Progenitor cell of endocrine pancreas (in vitro differentiated cells): ENCODE data around the gene CYBA. TPM values are rescaled to one million over a fixed set of nuclear protein-coding genes. Genes with fewer than 3 reads are reported as not detected.

Experiments
- DNase-seq: peaks from one replicate; pipeline ENCODE4 v3.0.0; 2021; ENCODE audit warnings: low spot score; ENCODE audit not compliant: unreplicated experiment
- H3K27ac Mint-ChIP-seq: 2 replicates; pipeline ENCODE4 v1.8.0; 2021; ENCODE audit warnings: mild to moderate bottlenecking, moderate library complexity, mixed read lengths
- H3K27me3 Mint-ChIP-seq: 2 replicates; pipeline ENCODE4 v1.8.0; 2021; ENCODE audit warnings: mixed read lengths
- H3K36me3 Mint-ChIP-seq: 2 replicates; pipeline ENCODE4 v1.8.0; 2022; ENCODE audit warnings: mixed read lengths; ENCODE audit not compliant: insufficient read depth
- H3K4me1 Mint-ChIP-seq: 2 replicates; pipeline ENCODE4 v1.8.0; 2021; ENCODE audit warnings: low read depth, mixed read lengths
- H3K4me3 Mint-ChIP-seq: 2 replicates; pipeline ENCODE4 v1.8.0; 2021; ENCODE audit warnings: low read depth, mild to moderate bottlenecking, moderate library complexity, mixed read lengths
- H3K9me3 Mint-ChIP-seq: 2 replicates; pipeline ENCODE4 v1.8.0; 2021; ENCODE audit warnings: low read depth, mixed read lengths
- CTCF ChIP-seq: fragments of 200-600 bp; sonication (generic); IDR thresholded peaks from one replicate; pipeline ENCODE4 v1.5.0; 2021; ENCODE audit warnings: antibody characterized with exemption, mild to moderate bottlenecking; ENCODE audit not compliant: unreplicated experiment
- total RNA-seq: library from RNA; stranded (reverse); gene quantifications from 2 replicates; pipeline ENCODE4 v1.2.1, GENCODE V29; 2021

Gene CYBA
- total RNA-seq, 1 donor from 2014 or later, result 111 TPM

GRCh38 chr16:88634141-88634993 lies 16.5 kb downstream of the CYBA start:
- TF ChIP-seq CTCF, result no peak
- no peak for DNase-seq
- no peaks in the 10 kb centered on the region for H3K4me1 Mint-ChIP-seq
- H3K4me3 Mint-ChIP-seq, result peak overlapping the region; percentile 16
- no peak overlapping the region for H3K27ac Mint-ChIP-seq
- H3K36me3 Mint-ChIP-seq, result peaks cover 6% of the 10 kb centered on the region
- H3K9me3 Mint-ChIP-seq, result no peaks in the 10 kb centered on the region
- H3K27me3 Mint-ChIP-seq, result peaks cover 28% of the 10 kb centered on the region

- TF ChIP-seq CTCF, result no peak
- no peak overlapping the region for H3K27ac Mint-ChIP-seq
- H3K4me3 Mint-ChIP-seq, result no peak overlapping the region
- H3K9me3 Mint-ChIP-seq, result no peaks in the 10 kb centered on the region
- DNase-seq, result no peak
- peaks cover 28% of the 10 kb centered on the region for H3K27me3 Mint-ChIP-seq
- peaks cover 6% of the 10 kb centered on the region for H3K36me3 Mint-ChIP-seq
- H3K4me1 Mint-ChIP-seq, result no peaks in the 10 kb centered on the region
These were observed 17.1 kb downstream of the CYBA start for GRCh38 chr16:88633684-88634140.

GRCh38 chr16:88632587-88632930 lies 18.3 kb downstream of the CYBA start:
- H3K9me3 Mint-ChIP-seq, result no peaks in the 10 kb centered on the region
- no peak for DNase-seq
- H3K4me1 Mint-ChIP-seq, result no peaks in the 10 kb centered on the region
- H3K27ac Mint-ChIP-seq, result no peak overlapping the region
- H3K36me3 Mint-ChIP-seq, result peaks cover 8% of the 10 kb centered on the region
- peaks cover 18% of the 10 kb centered on the region for H3K27me3 Mint-ChIP-seq
- H3K4me3 Mint-ChIP-seq, result no peak overlapping the region
- TF ChIP-seq CTCF, result no peak

GRCh38 chr16:88631920-88632586 lies 18.8 kb downstream of the CYBA start:
- Mint-ChIP-seq H3K27me3 (peaks cover 13% of the 10 kb centered on the region), H3K27ac (no peak overlapping the region), H3K36me3 (peaks cover 9% of the 10 kb centered on the region), H3K4me3 (no peak overlapping the region), H3K4me1 (no peaks in the 10 kb centered on the region), H3K9me3 (no peaks in the 10 kb centered on the region)
- no peak for TF ChIP-seq CTCF
- no peak for DNase-seq

GRCh38 chr16:88631384-88631783 lies 19.5 kb downstream of the CYBA start:
- no peaks in the 10 kb centered on the region for H3K9me3 Mint-ChIP-seq
- H3K4me1 Mint-ChIP-seq, result no peaks in the 10 kb centered on the region
- no peak for TF ChIP-seq CTCF
- DNase-seq, result no peak
- no peak overlapping the region for H3K27ac Mint-ChIP-seq
- H3K27me3 Mint-ChIP-seq, result peaks cover 12% of the 10 kb centered on the region
- no peak overlapping the region for H3K4me3 Mint-ChIP-seq
- peaks cover 10% of the 10 kb centered on the region for H3K36me3 Mint-ChIP-seq
